Measurements from ENCODE around the gene SLC25A26.

Gene SLC25A26

GRCh38 chr3:66376568-66376967, 155.8 kb downstream of the SLC25A26 start:
- peak; percentile 90 for DNase-seq
- in situ Hi-C loops (cut with HindIII; ENCODE audit: low pct_ligation_motif_present, low sequenced_read_pairs), result no loop called here
- Histone ChIP-seq H3K27me3 (replicated peaks) (no peaks in the 10 kb centered on the region), H3K27ac (no peak overlapping the region), H3K4me3 (ENCODE audit: low read depth, low read length) (no peak overlapping the region), H3K36me3 (replicated peaks) (peaks cover 19% of the 10 kb centered on the region)
- TF ChIP-seq, protein P1, sequence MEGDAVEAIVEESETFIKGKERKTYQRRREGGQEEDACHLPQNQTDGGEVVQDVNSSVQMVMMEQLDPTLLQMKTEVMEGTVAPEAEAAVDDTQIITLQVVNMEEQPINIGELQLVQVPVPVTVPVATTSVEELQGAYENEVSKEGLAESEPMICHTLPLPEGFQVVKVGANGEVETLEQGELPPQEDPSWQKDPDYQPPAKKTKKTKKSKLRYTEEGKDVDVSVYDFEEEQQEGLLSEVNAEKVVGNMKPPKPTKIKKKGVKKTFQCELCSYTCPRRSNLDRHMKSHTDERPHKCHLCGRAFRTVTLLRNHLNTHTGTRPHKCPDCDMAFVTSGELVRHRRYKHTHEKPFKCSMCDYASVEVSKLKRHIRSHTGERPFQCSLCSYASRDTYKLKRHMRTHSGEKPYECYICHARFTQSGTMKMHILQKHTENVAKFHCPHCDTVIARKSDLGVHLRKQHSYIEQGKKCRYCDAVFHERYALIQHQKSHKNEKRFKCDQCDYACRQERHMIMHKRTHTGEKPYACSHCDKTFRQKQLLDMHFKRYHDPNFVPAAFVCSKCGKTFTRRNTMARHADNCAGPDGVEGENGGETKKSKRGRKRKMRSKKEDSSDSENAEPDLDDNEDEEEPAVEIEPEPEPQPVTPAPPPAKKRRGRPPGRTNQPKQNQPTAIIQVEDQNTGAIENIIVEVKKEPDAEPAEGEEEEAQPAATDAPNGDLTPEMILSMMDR (IDR thresholded peaks at IDR 0.05; ENCODE audit: low read depth, low read length, missing control alignments), result no peak

GRCh38 chr3:66377800-66378199, 157.0 kb downstream of the SLC25A26 start:
- H3K27me3 ChIP-seq (replicated peaks), result no peaks in the 10 kb centered on the region
- in situ Hi-C loops (cut with HindIII; ENCODE audit: low pct_ligation_motif_present, low sequenced_read_pairs), result no loop called here
- H3K36me3 ChIP-seq (replicated peaks), result peaks cover 29% of the 10 kb centered on the region
- TF ChIP-seq, protein P1 (IDR thresholded peaks at IDR 0.05; ENCODE audit: low read depth, low read length, missing control alignments), result no peak
- DNase-seq, result no peak
- H3K4me3 ChIP-seq (ENCODE audit: low read depth, low read length), result no peak overlapping the region
- no peak overlapping the region for H3K27ac ChIP-seq

- Histone ChIP-seq H3K36me3 (replicated peaks) (peaks cover 34% of the 10 kb centered on the region), H3K27ac (no peak overlapping the region), H3K4me3 (ENCODE audit: low read depth, low read length) (no peak overlapping the region), H3K27me3 (replicated peaks) (no peaks in the 10 kb centered on the region)
- TF ChIP-seq, protein P1 (IDR thresholded peaks at IDR 0.05; ENCODE audit: low read depth, low read length, missing control alignments), result peak; percentile 78
- no peak for DNase-seq
- in situ Hi-C loops (cut with HindIII; ENCODE audit: low pct_ligation_motif_present, low sequenced_read_pairs), result no loop called here
Observed at GRCh38 chr3:66378256-66378655, 157.5 kb downstream of the SLC25A26 start.

- in situ Hi-C loops (cut with HindIII; ENCODE audit: low pct_ligation_motif_present, low sequenced_read_pairs), result no loop called here
- Histone ChIP-seq H3K27me3 (replicated peaks) (no peaks in the 10 kb centered on the region), H3K4me3 (ENCODE audit: low read depth, low read length) (no peak overlapping the region), H3K36me3 (replicated peaks) (peaks cover 45% of the 10 kb centered on the region), H3K27ac (no peak overlapping the region)
- no peak for DNase-seq
- TF ChIP-seq, protein P1 (IDR thresholded peaks at IDR 0.05; ENCODE audit: low read depth, low read length, missing control alignments), result no peak
Observed at GRCh38 chr3:66379565-66379964, 158.8 kb downstream of the SLC25A26 start.

- no peak for DNase-seq
- peaks cover 53% of the 10 kb centered on the region for H3K36me3 ChIP-seq (replicated peaks)
- in situ Hi-C loops (cut with HindIII; ENCODE audit: low pct_ligation_motif_present, low sequenced_read_pairs), result no loop called here
Observed at GRCh38 chr3:66380200-66380932, 159.6 kb downstream of the SLC25A26 start.

More at GRCh38 chr3:66380200-66380932, 159.6 kb downstream of the SLC25A26 start:
- TF ChIP-seq, protein P1 (IDR thresholded peaks at IDR 0.05; ENCODE audit: low read depth, low read length, missing control alignments), result no peak
- Histone ChIP-seq H3K4me3 (ENCODE audit: low read depth, low read length) (no peak overlapping the region), H3K27ac (no peak overlapping the region), H3K27me3 (replicated peaks) (no peaks in the 10 kb centered on the region)
